HG02840 (cell line): ENCODE data around the gene DNAH17.

Experiments
- ATAC-seq: cut with Tn5 transposase; IDR thresholded peaks from one replicate; pipeline ENCODE4 v1.9.1; 2021; ENCODE audit warnings: mild to moderate bottlenecking, moderate library complexity, moderate number of reproducible peaks; ENCODE audit not compliant: unreplicated experiment, low FRiP score

The DNAH17 gene

GRCh38 chr17:78399693-78400144 lies 177.5 kb downstream of the DNAH17 start:
- ATAC-seq: no peak

- ATAC-seq: no peak
These were observed 178.0 kb downstream of the DNAH17 start for GRCh38 chr17:78399028-78399692.

DNA sequence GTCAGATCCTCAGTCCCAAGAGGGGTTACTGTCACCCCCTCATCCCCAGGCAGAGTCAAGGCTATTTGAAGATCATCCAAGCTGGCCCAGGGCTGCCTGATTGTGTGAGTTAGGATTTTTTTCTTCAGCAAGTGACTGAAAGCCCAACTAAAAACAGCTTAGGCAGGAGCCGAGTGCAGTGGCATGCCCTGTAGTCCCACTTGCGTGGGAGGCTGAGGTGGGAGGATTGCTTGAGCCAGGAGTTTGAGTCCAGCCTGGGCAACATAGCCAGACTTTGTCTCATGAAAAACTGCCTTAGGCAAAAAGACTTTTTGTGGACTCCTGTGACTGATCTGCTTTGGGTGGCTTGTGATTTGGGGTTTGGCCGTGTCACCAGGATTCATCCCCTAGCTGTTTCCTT lies 178.8 kb downstream of the DNAH17 start:
- no peak for ATAC-seq

- no peak for ATAC-seq
These were observed 179.5 kb downstream of the DNAH17 start for GRCh38 chr17:78397681-78398101.

GRCh38 chr17:78396441-78397337 lies 180.5 kb downstream of the DNAH17 start:
- ATAC-seq: no peak

- no peak for ATAC-seq
These were observed 182.0 kb downstream of the DNAH17 start for GRCh38 chr17:78395155-78395554.

GRCh38 chr17:78394209-78394608 lies 183.0 kb downstream of the DNAH17 start:
- no peak for ATAC-seq

- no peak for ATAC-seq
These were observed 183.6 kb downstream of the DNAH17 start for GRCh38 chr17:78393575-78393974.

DNA sequence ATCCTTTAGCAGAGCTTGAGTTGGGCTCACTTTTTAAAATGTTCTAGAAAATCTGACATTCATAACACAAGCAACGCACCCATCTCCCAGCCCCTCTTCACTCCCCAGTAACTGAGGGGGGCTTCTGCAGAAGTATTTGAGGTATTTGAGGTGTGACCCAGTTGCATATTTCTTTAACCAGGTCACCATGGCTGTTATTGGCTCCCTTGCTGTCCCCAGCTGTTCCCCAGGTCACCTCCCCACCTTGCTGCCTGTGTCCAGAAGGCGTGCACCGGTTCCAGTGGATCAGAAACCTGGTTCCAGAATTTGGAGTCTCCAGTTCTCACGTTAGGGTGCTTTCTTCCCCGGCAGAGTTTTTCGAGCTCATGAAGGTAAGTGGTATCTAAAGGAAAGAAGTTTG lies 184.9 kb downstream of the DNAH17 start:
- no peak for ATAC-seq

DNA sequence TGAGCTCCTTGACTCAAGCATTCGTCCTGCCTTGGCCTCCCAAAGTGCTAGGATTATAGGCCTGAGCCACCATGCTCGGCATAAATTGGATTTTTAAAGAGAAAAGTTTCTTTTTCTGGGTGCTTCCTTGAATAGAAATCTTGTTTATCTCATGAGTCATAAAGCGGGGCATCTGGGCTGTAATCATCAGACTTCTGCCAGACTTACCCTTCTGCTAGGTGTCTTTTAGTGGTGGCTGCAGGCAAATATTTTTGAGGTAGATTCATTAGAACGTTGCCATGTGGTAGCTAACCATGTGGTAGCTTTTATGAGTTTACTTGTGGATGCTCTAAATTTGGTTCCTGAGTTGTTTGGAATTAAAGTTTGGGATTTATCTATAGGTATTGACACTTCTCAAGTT lies 185.4 kb downstream of the DNAH17 start:
- ATAC-seq: no peak

DNA sequence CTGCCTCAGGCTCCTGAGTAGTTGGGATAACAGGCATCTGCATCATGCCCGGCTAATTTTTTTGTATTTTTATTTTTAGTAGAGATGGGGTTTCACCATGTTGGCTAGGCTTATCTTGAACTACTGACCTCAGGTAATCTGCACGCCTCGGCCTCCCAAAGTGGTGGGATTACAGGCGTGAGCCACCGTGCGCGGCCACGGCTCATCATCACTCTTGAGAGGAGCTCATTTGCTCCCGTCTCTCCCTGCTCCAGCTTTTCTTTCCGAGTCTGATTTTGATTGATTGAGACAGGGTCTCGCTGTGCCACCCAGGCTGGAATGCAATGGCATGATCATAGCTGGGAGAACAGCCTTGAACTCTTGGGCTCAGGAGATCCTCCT lies 186.2 kb downstream of the DNAH17 start:
- no peak for ATAC-seq

- ATAC-seq: no peak
These were observed 186.8 kb downstream of the DNAH17 start for GRCh38 chr17:78390241-78391050.

DNA sequence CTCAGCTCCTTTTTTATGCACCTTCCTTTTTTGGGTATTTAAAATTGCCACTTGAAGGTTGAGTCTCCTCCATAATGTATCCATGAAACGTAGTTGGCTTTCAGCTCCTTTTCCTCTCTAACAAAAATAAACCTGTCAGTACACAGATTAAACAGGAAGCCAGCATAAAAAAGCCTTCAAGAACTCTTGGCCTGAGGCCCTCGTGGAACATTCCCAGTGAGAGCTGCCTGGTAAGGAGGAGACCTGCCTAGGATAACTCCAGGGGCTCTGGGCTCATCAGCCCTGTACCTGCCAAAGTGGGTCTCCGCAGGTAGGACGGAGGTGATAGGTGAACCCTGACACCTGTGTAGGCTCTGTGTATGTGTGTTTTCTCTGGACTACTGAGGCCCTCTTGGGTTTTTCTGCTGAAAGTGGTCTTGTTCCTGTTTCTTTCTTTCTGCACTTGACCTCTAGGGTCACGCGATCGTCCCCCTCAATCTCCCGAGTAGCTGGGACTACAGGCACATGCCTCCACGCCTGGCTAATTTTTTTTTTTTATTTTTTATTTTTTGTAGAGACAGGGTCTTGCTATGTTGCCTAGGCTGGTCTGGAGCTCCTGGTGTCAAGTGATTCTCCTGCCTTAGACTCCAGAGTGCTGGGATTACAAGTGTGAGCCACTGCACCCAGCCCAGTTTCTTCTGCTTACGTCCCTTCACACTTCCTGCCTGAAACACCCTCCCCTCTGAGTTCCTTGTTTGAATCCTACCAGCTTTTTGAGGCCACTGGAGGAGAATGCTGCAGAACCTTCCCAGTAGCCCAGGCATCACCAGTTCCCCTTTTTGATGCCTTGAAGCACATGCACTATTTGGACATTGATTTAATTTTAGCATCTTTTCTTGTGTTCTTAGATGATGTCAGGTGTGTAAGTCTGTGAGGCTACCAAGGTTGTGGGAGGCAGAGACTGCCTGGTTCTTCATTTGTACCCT lies 188.9 kb downstream of the DNAH17 start:
- no peak for ATAC-seq

- no peak for ATAC-seq
These were observed 192.6 kb downstream of the DNAH17 start for GRCh38 chr17:78384479-78385175.

DNA sequence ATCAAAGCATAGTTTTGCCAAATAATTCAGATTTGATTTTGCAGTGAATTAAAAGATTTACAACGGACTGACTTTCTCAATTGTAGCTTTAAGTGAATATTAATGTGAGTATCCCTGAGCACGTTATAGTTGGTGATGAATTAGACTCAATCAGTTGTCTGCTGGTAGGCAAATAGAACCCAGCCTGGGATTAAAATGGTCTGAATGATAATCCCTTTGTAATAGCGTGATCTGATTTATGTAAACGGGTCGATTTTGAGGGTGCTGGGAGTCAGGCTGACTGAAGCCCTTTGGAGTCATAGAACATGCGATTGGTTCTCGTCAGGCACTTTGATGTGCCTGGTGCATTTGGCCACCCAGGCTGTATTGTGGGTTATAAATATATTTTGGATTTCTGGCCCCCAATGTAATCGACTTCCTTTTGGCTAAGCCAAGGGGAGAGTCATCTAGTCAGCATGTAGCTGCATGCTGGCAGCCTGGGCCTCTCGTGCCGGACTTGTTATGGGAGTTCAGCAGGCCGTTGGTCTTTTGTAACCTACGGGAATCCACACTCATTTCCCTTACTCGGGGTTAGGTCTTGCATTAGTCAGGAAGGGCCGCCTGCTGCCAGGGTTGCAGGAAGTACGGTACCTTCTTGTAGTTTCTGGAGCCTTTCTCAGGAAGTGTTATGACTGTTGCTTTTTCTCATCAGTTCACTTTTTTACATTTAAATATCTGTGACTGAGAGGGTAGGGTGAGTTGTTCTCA lies 193.3 kb downstream of the DNAH17 start:
- no peak for ATAC-seq

DNA sequence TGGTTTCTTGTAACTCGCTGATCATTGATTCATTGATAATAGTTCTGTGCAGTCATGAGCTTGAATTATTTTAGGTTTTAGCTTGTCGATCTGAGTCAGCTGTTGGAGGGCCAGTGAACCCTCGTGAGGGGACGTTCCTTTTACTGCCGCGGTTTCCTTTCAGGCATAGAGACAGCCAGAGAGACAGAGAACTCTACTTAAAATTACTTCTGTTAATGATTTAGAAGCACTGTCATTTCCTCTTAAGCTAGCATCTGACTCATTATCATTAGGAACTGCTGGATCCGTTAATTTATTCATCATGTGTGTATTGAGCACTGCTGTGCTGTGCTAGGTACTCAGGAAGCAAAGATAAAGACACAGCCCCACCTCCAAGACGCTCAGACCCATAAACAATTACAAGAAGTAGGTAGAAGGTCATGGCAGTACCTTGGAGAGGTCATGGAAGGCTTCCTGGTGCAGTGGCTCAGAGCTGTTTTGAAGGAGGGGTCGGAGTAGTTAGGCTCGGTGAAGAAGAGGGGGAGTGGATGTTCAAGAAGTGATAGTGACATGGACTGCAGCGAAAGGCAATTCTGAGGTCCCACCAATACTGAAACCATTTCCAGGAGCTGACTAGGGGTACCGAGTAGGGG lies 195.5 kb downstream of the DNAH17 start:
- no peak for ATAC-seq

DNA sequence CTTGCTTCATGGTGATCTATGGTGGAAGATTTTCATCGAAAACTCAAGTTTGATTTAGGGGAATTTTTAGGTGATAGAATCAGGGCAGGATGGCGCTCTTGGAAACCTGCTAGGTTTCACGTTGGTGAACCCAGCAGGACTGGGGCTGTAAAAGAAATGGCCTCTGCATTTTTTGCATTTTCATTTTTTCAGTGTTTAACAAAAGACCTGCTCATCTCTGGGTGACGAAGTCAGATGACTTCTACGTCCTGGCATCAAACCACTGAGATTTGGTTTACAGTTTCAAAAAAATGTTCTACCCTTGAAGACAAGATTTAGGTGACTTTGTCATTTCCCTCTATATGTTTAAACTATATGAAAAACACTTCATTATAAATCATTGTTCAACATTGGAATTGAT lies 196.8 kb downstream of the DNAH17 start:
- no peak for ATAC-seq

DNA sequence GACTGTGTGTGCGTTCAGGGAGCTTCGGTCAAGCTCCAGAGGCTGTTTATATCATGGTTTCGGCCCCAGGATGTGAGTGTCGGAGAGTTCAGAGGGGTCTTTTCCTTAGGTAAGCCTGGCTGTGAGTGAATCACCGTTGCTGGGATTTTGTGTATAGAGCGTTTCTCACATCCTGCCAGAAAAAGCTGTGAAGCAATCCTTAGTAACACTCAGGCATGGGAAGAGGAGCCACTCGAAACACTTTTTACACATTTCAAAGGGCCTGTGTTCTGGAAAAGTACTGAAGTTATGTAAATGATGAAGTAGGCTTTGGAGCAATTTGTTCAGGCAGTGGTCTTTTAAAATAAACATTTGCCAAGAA lies 198.1 kb downstream of the DNAH17 start:
- ATAC-seq: no peak
